PC-3 (cell line): ENCODE data around the gene HMGCLL1.

ENCODE experiments used
- CTCF ChIP-seq: fragments of 300-600 bp; sonication (generic); conservative IDR thresholded peaks from 2 replicates; pipeline ENCODE4 v1.5.1; 2017; ENCODE audit warnings: antibody characterized with exemption, low read depth, mild to moderate bottlenecking, low read length
- EZH2 ChIP-seq: fragments of 300-600 bp; sonication (generic); IDR thresholded peaks from one replicate; pipeline ENCODE4 v1.6.1; 2017; ENCODE audit warnings: antibody characterized with exemption, mild to moderate bottlenecking, low read length; ENCODE audit not compliant: unreplicated experiment
- EZH2phosphoT487 ChIP-seq: fragments of 300-600 bp; sonication (generic); IDR thresholded peaks from 2 replicates; pipeline ENCODE4 v1.6.1; 2018; ENCODE audit warnings: mild to moderate bottlenecking, antibody characterized with exemption, low read length, borderline replicate concordance

GRCh38 chr6:55511122-55511800, 67.7 kb downstream of the HMGCLL1 start:
- TF ChIP-seq CTCF = no peak
- no peak for TF ChIP-seq EZH2phosphoT487
- no peak for TF ChIP-seq EZH2
